Measurements from ENCODE around the gene IL31RA. TPM values are rescaled to one million over a fixed set of nuclear protein-coding genes. Genes with fewer than 3 reads are reported as not detected.
A peak's percentile ranks its signal among the peaks of the same experiment; 100 is the strongest.

Gene IL31RA
- total RNA-seq, 4 donors from 2014 or later, result 0.89 to 3.0 (median 1.0) TPM

GRCh38 chr5:55841976-55842375 lies 9.2 kb upstream of the IL31RA start:
- TF ChIP-seq EP300 (IDR thresholded peaks at IDR 0.05) (no peak), POLR2AphosphoS5 (IDR thresholded peaks at IDR 0.05) (no peak), POLR2A (IDR thresholded peaks at IDR 0.05) (no peak)
- TF ChIP-seq, protein P1, sequence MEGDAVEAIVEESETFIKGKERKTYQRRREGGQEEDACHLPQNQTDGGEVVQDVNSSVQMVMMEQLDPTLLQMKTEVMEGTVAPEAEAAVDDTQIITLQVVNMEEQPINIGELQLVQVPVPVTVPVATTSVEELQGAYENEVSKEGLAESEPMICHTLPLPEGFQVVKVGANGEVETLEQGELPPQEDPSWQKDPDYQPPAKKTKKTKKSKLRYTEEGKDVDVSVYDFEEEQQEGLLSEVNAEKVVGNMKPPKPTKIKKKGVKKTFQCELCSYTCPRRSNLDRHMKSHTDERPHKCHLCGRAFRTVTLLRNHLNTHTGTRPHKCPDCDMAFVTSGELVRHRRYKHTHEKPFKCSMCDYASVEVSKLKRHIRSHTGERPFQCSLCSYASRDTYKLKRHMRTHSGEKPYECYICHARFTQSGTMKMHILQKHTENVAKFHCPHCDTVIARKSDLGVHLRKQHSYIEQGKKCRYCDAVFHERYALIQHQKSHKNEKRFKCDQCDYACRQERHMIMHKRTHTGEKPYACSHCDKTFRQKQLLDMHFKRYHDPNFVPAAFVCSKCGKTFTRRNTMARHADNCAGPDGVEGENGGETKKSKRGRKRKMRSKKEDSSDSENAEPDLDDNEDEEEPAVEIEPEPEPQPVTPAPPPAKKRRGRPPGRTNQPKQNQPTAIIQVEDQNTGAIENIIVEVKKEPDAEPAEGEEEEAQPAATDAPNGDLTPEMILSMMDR (IDR thresholded peaks at IDR 0.05), result no peak
- H3K9me3 ChIP-seq, result no peaks in the 10 kb centered on the region
- H3K27me3 ChIP-seq, result no peaks in the 10 kb centered on the region
- no peak for DNase-seq (ENCODE audit: low spot score in 2 of 2)
- no peaks in the 10 kb centered on the region for H3K4me1 ChIP-seq
- WGBS, result 88% methylated on average over 2 of the region's 2 CpGs
- no peak overlapping the region for H3K4me3 ChIP-seq
- H3K27ac ChIP-seq, result no peak overlapping the region
- no peaks in the 10 kb centered on the region for H3K36me3 ChIP-seq

DNA sequence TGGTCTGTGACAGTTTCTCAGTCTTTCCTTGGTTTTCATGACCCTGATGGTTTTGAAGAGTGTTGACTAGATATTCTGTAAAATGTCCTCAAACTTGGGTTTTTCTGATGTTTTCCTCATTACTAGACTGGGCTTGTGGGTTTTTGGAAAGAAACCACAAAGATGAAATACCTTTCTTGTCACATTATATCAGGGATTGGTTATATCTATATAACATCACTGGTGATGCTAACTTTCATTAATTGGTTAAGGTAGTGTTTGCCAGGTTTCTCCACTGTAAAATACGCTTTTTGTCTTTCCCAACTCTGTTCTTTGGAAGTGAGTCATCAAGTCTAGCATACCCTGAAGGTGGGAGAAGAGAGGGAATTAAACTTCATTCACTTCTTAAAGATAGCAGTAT lies 3.3 kb upstream of the IL31RA start:
- Histone ChIP-seq H3K9me3 (no peaks in the 10 kb centered on the region), H3K4me1 (peaks cover under 1% of the 10 kb centered on the region), H3K27me3 (no peaks in the 10 kb centered on the region), H3K4me3 (no peak overlapping the region), H3K36me3 (no peaks in the 10 kb centered on the region), H3K27ac (no peak overlapping the region)
- no peak for TF ChIP-seq EP300 (IDR thresholded peaks at IDR 0.05)
- TF ChIP-seq, protein P1 (IDR thresholded peaks at IDR 0.05), result no peak
- no peak for TF ChIP-seq POLR2AphosphoS5 (IDR thresholded peaks at IDR 0.05)
- no peak for TF ChIP-seq POLR2A (IDR thresholded peaks at IDR 0.05)
- no peak for DNase-seq (ENCODE audit: low spot score in 2 of 2)
- 53% methylated on average over 1 of the region's 1 CpG for WGBS

GRCh38 chr5:55848783-55849182 lies 2.4 kb upstream of the IL31RA start:
- WGBS, result 86% methylated on average over 2 of the region's 2 CpGs
- TF ChIP-seq POLR2A (IDR thresholded peaks at IDR 0.05) (no peak), EP300 (IDR thresholded peaks at IDR 0.05) (no peak), POLR2AphosphoS5 (IDR thresholded peaks at IDR 0.05) (no peak)
- TF ChIP-seq, protein P1 (IDR thresholded peaks at IDR 0.05), result no peak
- Histone ChIP-seq H3K36me3 (no peaks in the 10 kb centered on the region), H3K9me3 (no peaks in the 10 kb centered on the region), H3K27ac (no peak overlapping the region), H3K27me3 (no peaks in the 10 kb centered on the region), H3K4me3 (no peak overlapping the region), H3K4me1 (peaks cover 9% of the 10 kb centered on the region)
- DNase-seq (ENCODE audit: low spot score in 2 of 2), result no peak

DNA sequence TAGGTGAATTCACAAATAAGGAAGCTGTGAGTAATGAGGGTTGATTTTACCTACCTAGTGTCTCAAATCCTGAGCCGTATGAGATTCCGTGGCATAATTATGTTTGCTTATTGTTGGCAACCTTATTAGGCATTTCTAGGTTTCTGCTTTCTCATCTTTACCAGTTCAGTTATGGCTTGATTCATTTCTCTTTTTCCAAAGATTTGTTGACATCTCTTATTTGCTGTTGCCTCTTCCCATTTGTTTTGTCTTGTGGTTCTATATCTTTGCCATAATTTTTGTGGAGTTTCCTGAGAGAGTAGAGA lies 470 bp downstream of the IL31RA start:
- 63% methylated on average over 2 of the region's 2 CpGs for WGBS
- no peaks in the 10 kb centered on the region for H3K27me3 ChIP-seq
- no peak for TF ChIP-seq POLR2A (IDR thresholded peaks at IDR 0.05)
- TF ChIP-seq POLR2AphosphoS5 (IDR thresholded peaks at IDR 0.05), result no peak
- no peak for TF ChIP-seq EP300 (IDR thresholded peaks at IDR 0.05)
- TF ChIP-seq, protein P1 (IDR thresholded peaks at IDR 0.05), result no peak

DNA sequence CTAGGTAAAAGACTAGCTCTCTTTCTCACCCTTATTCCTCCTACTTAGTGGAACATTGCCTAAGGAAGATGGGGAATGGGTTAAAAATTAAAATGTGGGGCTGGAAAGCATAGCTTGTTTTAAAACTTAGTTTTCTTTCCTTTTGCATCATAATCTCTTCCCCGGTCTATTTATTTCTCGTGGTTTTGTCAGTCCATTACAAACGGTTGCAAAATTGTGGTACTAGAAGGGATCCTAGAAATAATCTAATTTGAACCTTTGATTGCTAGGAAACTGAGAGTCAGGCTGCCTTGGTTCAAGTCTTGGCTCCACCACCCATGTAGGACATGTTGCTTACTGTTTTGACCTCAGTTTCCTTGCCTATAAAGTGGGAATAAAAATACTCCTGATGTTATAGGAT lies 1.3 kb downstream of the IL31RA start:
- DNase-seq (ENCODE audit: low spot score in 2 of 2), result no peak
- Histone ChIP-seq H3K27ac (no peak overlapping the region), H3K4me3 (no peak overlapping the region), H3K36me3 (no peaks in the 10 kb centered on the region), H3K9me3 (no peaks in the 10 kb centered on the region), H3K27me3 (no peaks in the 10 kb centered on the region), H3K4me1 (peaks cover 12% of the 10 kb centered on the region)
- TF ChIP-seq, protein P1 (IDR thresholded peaks at IDR 0.05), result no peak
- TF ChIP-seq EP300 (IDR thresholded peaks at IDR 0.05) (no peak), POLR2A (IDR thresholded peaks at IDR 0.05) (no peak)
- 82% methylated on average over 3 of the region's 3 CpGs for WGBS

More for the DNA sequence above, 470 bp downstream of the IL31RA start:
- no peak for DNase-seq (ENCODE audit: low spot score in 2 of 2)
- Histone ChIP-seq H3K9me3 (no peaks in the 10 kb centered on the region), H3K4me1 (peaks cover 12% of the 10 kb centered on the region), H3K27ac (no peak overlapping the region), H3K4me3 (peak overlapping the region; percentile 8), H3K36me3 (no peaks in the 10 kb centered on the region)

Data from suprapubic skin (tissue), 4 donors.